Bronchial epithelial cell (primary cell): ENCODE results near the gene ANO6. TPM values are rescaled to one million over a fixed set of nuclear protein-coding genes. Genes with fewer than 3 reads are reported as not detected.

Experiments
- DNase-seq: peaks from one replicate; pipeline ENCODE4 v3.0.0-alpha.2; 2010; ENCODE audit warnings: low read depth
- FAIRE-seq: peaks from 2 replicates; lab custom pipeline; 2011; peaks lifted over from hg19 to GRCh38; lab: Jason Lieb, UNC
- H3K27me3 ChIP-seq: 2 replicates; pipeline ENCODE4 v1.5.1; 2011; ENCODE audit warnings: low read length; ENCODE audit not compliant: control insufficient read depth, insufficient read depth
- H3K36me3 ChIP-seq: 2 replicates; pipeline ENCODE4 v1.5.1; 2011; ENCODE audit warnings: low read length; ENCODE audit not compliant: control insufficient read depth, insufficient read depth
- H3K4me3 ChIP-seq: 2 replicates; pipeline ENCODE4 v1.5.1; 2011; ENCODE audit warnings: mild to moderate bottlenecking, low read depth, low read length, control low read depth
- CTCF ChIP-seq: IDR thresholded peaks from 2 replicates; pipeline ENCODE4 v1.5.1; 2011; ENCODE audit warnings: mild to moderate bottlenecking, moderate library complexity, low read length, control low read depth, inconsistent platforms; ENCODE audit not compliant: insufficient read depth, severe bottlenecking
- total RNA-seq: library from RNA; depleted of rRNA; stranded (reverse); fragments of >200 nt; gene quantifications from 2 replicates; pipeline ENCODE4 v1.2.1, GENCODE V29; 2014

ANO6 gene
- total RNA-seq, 1 donor from 2014 or later: 23.2 TPM

DNA sequence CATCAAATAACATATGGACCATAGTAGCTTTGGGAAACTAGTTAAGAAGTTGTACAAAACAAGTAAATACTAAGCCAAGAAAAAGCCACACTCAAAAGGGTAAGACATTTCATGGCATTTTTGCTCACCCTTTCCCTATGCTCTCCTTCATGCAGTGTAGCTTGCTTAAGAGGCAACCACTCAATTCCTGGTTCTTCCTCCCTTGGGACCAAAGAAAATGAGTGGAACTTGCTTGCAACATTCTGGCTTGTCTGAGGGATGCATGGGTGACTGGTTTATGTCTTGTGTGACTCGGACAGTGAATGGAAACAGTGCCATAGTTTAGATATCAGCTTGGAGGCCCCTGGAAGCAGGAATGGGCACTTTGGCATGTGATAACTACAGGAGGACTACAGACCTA lies 261.6 kb downstream of the ANO6 start:
- Histone ChIP-seq H3K27me3 (no peaks in the 10 kb centered on the region), H3K4me3 (no peak overlapping the region), H3K36me3 (no peaks in the 10 kb centered on the region)
- FAIRE-seq: no peak
- TF ChIP-seq CTCF: no peak
- DNase-seq: no peak

DNA sequence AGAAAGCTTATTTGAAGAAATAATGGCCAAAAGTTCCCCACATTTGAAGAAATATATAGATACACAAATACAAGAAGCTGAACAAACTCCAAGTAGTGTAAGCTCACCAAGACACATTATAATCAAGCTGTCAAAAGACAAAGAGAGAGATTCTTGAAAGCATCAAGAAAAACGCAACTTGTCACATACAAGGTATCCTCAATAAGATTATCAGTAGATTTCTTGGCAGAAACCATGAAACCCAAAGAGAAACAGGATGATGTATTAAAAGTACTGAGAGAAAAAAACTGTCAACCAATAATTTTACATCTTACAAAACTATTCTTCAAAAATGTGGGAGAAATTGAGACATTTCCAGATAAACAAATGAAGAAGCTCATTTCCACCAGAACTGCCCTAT lies 263.0 kb downstream of the ANO6 start:
- no peak for TF ChIP-seq CTCF
- DNase-seq: no peak
- Histone ChIP-seq H3K27me3 (no peaks in the 10 kb centered on the region), H3K4me3 (no peak overlapping the region), H3K36me3 (no peaks in the 10 kb centered on the region)
- no peak for FAIRE-seq

DNA sequence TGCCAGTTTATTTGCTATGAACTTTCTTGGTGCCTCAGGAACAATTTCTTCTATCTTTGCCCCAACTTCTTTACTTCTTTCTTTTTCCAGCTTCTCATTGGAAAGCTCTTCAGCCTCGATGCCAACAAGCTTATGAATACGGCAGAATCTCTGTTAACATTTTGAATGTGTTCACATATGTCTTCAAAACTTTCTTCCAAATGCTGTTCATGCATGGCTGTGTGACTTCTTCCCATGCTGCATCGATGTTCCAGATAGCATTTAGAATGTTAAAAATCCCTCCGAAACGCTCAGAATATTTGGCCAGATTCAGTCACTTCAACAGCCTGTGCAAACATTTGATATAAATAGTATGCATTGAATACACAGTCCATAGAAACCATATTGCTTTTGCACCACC lies 265.9 kb downstream of the ANO6 start:
- no peak for DNase-seq
- H3K36me3 ChIP-seq: no peaks in the 10 kb centered on the region
- no peak for FAIRE-seq
- no peaks in the 10 kb centered on the region for H3K27me3 ChIP-seq
- no peak for TF ChIP-seq CTCF
- no peak overlapping the region for H3K4me3 ChIP-seq

DNA sequence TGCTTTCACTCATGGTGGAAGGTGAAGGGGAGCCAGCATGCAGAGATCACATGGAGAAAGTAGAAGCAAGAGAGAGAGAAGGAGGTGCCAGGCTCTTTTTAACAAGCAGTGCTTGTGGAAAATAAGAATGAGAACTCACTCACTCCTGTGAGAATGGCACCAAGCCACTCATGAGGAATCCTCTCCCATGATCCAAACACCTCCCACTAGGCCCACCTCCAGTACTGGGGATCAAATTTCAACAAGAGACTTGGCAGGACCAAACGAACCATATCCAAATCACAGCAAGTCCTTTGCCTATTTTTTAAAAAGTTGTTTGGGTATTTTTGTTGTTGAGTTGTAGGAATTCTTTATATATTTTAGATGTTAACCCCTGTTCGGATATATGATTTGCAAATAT lies 267.7 kb downstream of the ANO6 start:
- no peak for DNase-seq
- Histone ChIP-seq H3K36me3 (no peaks in the 10 kb centered on the region), H3K27me3 (no peaks in the 10 kb centered on the region), H3K4me3 (no peak overlapping the region)
- TF ChIP-seq CTCF: no peak
- no peak for FAIRE-seq

Other genes starting within 250 kb of the ANO6 start
- gene DBX2, start 165.0 kb upstream of the ANO6 start, total RNA-seq: not detected in 2 replicates